HEK293T (cell line): Measurements from ENCODE around the gene PPM1H.

Source experiments
- CTCF ChIA-PET: fragments of 350-600 bp; formaldehyde crosslinking; extraction: SDS; loops from one replicate; lab custom pipeline; 2021; ENCODE audit warnings: antibody characterized with exemption, inconsistent platforms; lab: Yijun Ruan, JAX
- POLR2A ChIA-PET: fragments of 350-600 bp; formaldehyde crosslinking; extraction: SDS; loops from one replicate; lab custom pipeline; 2020; ENCODE audit warnings: antibody characterized with exemption, inconsistent platforms; lab: Yijun Ruan, JAX
- DNase-seq: peaks from one replicate; pipeline ENCODE4 v3.0.0; 2012; ENCODE audit warnings: mixed read lengths; ENCODE audit errors: extremely low spot score
- ARNT ChIP-seq: fragments of 450-650 bp; IDR thresholded peaks from 2 replicates; pipeline ENCODE4 v1.6.1; 2017; ENCODE audit warnings: mild to moderate bottlenecking
- BHLHE40 ChIP-seq: fragments of 450-650 bp; IDR thresholded peaks from 2 replicates; pipeline ENCODE4 v1.6.1; 2016; ENCODE audit warnings: mild to moderate bottlenecking, moderate library complexity, borderline replicate concordance
- CTBP1 ChIP-seq: fragments of 450-650 bp; IDR thresholded peaks from 2 replicates; pipeline ENCODE4 v1.6.1; 2016; ENCODE audit warnings: borderline replicate concordance
- ELF4 ChIP-seq: fragments of 450-650 bp; IDR thresholded peaks from 2 replicates; pipeline ENCODE4 v1.6.1; 2017; ENCODE audit warnings: antibody characterized with exemption
- FOXA1 ChIP-seq: fragments of 450-650 bp; IDR thresholded peaks from 2 replicates; pipeline ENCODE4 v1.6.1; 2016; ENCODE audit warnings: mild to moderate bottlenecking
- FOXK2 ChIP-seq: fragments of 450-650 bp; IDR thresholded peaks from 2 replicates; pipeline ENCODE4 v1.6.1; 2016; ENCODE audit warnings: mild to moderate bottlenecking
- FOXM1 ChIP-seq: fragments of 450-650 bp; IDR thresholded peaks from 2 replicates; pipeline ENCODE4 v1.6.1; 2017; ENCODE audit warnings: mild to moderate bottlenecking, borderline replicate concordance
- HDGF ChIP-seq: fragments of 450-650 bp; IDR thresholded peaks from 2 replicates; pipeline ENCODE4 v1.6.1; 2017; ENCODE audit warnings: antibody characterized with exemption, borderline replicate concordance
- L3MBTL2 ChIP-seq: fragments of 450-650 bp; conservative IDR thresholded peaks from 2 replicates; pipeline ENCODE4 v1.6.1; 2016; ENCODE audit warnings: mild to moderate bottlenecking
- LEF1 ChIP-seq: fragments of 450-650 bp; IDR thresholded peaks from 2 replicates; pipeline ENCODE4 v1.6.1; 2017; ENCODE audit warnings: mild to moderate bottlenecking, borderline replicate concordance
- NFRKB ChIP-seq: fragments of 450-650 bp; IDR thresholded peaks from 2 replicates; pipeline ENCODE4 v1.6.1; 2016; ENCODE audit warnings: mild to moderate bottlenecking, moderate library complexity
- PKNOX1 ChIP-seq: fragments of 450-650 bp; IDR thresholded peaks from 2 replicates; pipeline ENCODE4 v1.6.1; 2016
- SP1 ChIP-seq: fragments of 450-650 bp; IDR thresholded peaks from 2 replicates; pipeline ENCODE4 v1.6.1; 2017
- SUZ12 ChIP-seq: fragments of 450-650 bp; IDR thresholded peaks from 2 replicates; pipeline ENCODE4 v1.6.1; 2016; ENCODE audit warnings: mild to moderate bottlenecking
- TARDBP ChIP-seq: fragments of 450-650 bp; IDR thresholded peaks from 2 replicates; pipeline ENCODE4 v1.6.1; 2016
- ZNF384 ChIP-seq: fragments of 450-650 bp; IDR thresholded peaks from 2 replicates; pipeline ENCODE4 v1.6.1; 2016

PPM1H gene

GRCh38 chr12:62785941-62786559, 148.9 kb downstream of the PPM1H start:
- TF ChIP-seq LEF1: no peak
- no peak for TF ChIP-seq ZNF384
- TF ChIP-seq L3MBTL2: no peak
- no peak for TF ChIP-seq BHLHE40
- TF ChIP-seq ELF4: no peak
- no peak for TF ChIP-seq FOXA1
- no peak for TF ChIP-seq PKNOX1
- TF ChIP-seq FOXM1: no peak
- TF ChIP-seq NFRKB: no peak
- no peak for TF ChIP-seq HDGF
- no peak for TF ChIP-seq TARDBP
- CTCF ChIA-PET: no interaction called here
- POLR2A ChIA-PET: no interaction called here
- no peak for DNase-seq

GRCh38 chr12:62784576-62784975, 150.4 kb downstream of the PPM1H start:
- DNase-seq: no peak
- ChIA-PET POLR2A (no interaction called here), CTCF (interaction anchor here (1.0 kb wide), 1 partner anchor 10 kb away, joined by 6 read pairs; no protein-coding TSS in a partner anchor)
- TF ChIP-seq FOXK2: no peak

- ChIA-PET POLR2A (no interaction called here), CTCF (no interaction called here)
- no peak for DNase-seq
- TF ChIP-seq FOXK2 (no peak), FOXA1 (no peak)
Observed at GRCh38 chr12:62783881-62784280, 151.1 kb downstream of the PPM1H start.

GRCh38 chr12:62781136-62781880, 153.6 kb downstream of the PPM1H start:
- DNase-seq: no peak
- ChIA-PET POLR2A (no interaction called here), CTCF (no interaction called here)
- no peak for TF ChIP-seq PKNOX1
- no peak for TF ChIP-seq SP1
- TF ChIP-seq LEF1: no peak
- TF ChIP-seq SUZ12: no peak
- TF ChIP-seq NFRKB: no peak
- no peak for TF ChIP-seq FOXK2
- TF ChIP-seq ARNT: no peak
- no peak for TF ChIP-seq FOXM1
- TF ChIP-seq BHLHE40: no peak
- no peak for TF ChIP-seq CTBP1
- TF ChIP-seq L3MBTL2: no peak
- no peak for TF ChIP-seq ZNF384
- no peak for TF ChIP-seq FOXA1
- no peak for TF ChIP-seq TARDBP
- TF ChIP-seq HDGF: no peak
- no peak for TF ChIP-seq ELF4

- ChIA-PET CTCF (no interaction called here), POLR2A (interaction anchor here (0.6 kb wide), 1 partner anchor 177 kb away, joined by 4 read pairs; no protein-coding TSS in a partner anchor)
Observed at GRCh38 chr12:62779488-62779887, 155.5 kb downstream of the PPM1H start.

GRCh38 chr12:62778187-62778586, 156.8 kb downstream of the PPM1H start:
- no peak for DNase-seq
- ChIA-PET POLR2A (no interaction called here), CTCF (interaction anchor here (0.8 kb wide), 1 partner anchor 107 kb away, joined by 3 read pairs; no protein-coding TSS in a partner anchor)
- TF ChIP-seq L3MBTL2 (no peak), FOXK2 (no peak), BHLHE40 (no peak), CTBP1 (no peak), ZNF384 (no peak), ELF4 (no peak), NFRKB (no peak), LEF1 (no peak), PKNOX1 (no peak), FOXA1 (no peak)

More at GRCh38 chr12:62779488-62779887, 155.5 kb downstream of the PPM1H start:
- TF ChIP-seq FOXA1 (no peak), L3MBTL2 (no peak), PKNOX1 (no peak), SUZ12 (no peak), NFRKB (no peak), SP1 (no peak), ARNT (no peak), ELF4 (no peak), FOXM1 (no peak), TARDBP (no peak), LEF1 (no peak), FOXK2 (no peak), CTBP1 (no peak), ZNF384 (no peak), BHLHE40 (no peak), HDGF (no peak)
- DNase-seq: no peak
